A673 (cell line): Measurements from ENCODE around the gene CCDC27. TPM values are rescaled to one million over a fixed set of nuclear protein-coding genes. Genes with fewer than 3 reads are reported as not detected.
"Not testable (repeated sequence)": the region's sequence is repeated elsewhere in the genome, so short reads cannot be mapped to it uniquely, and the experiment has no call there.

Experiments
- BruUV-seq: library from RNA; stranded (reverse); fragments of 400-500 nt; replicated peaks from 2 replicates; lab custom pipeline; 2021; lab: Mats Ljungman, UMichigan
- CTCF ChIA-PET: fragments of 300-600 bp; sonication (Branson Sonifier 250); formaldehyde crosslinking; loops from one replicate; lab custom pipeline; 2022; ENCODE audit warnings: antibody characterized with exemption; lab: Charles Lee
- POLR2A ChIA-PET: fragments of 300-600 bp; sonication (Branson Sonifier 250); formaldehyde crosslinking; loops from one replicate; lab custom pipeline; 2022; ENCODE audit warnings: antibody characterized with exemption; ENCODE audit not compliant: low non-redundant PET; lab: Charles Lee
- DNase-seq: peaks from one replicate; pipeline ENCODE4 v3.0.0-alpha.2; 2015; ENCODE audit warnings: low spot score
- H3K27ac ChIP-seq: fragments of 200-600 bp; sonication (generic); 2 replicates; pipeline ENCODE4 v1.5.1; 2016; ENCODE audit warnings: mixed run types, low read depth, mild to moderate bottlenecking, mixed read lengths, antibody characterized with exemption, low read length; ENCODE audit not compliant: poor library complexity, severe bottlenecking
- H3K27me3 ChIP-seq: fragments of 200-600 bp; sonication (generic); replicated peaks from 2 replicates; pipeline ENCODE4 v1.6.1; 2017; ENCODE audit warnings: mixed run types, low read depth, mild to moderate bottlenecking, mixed read lengths, antibody characterized with exemption, low read length; ENCODE audit not compliant: insufficient read depth, poor library complexity
- H3K36me3 ChIP-seq: fragments of 200-600 bp; sonication (generic); 2 replicates; pipeline ENCODE4 v1.6.1; 2016; ENCODE audit warnings: mixed run types, mild to moderate bottlenecking, mixed read lengths, antibody characterized with exemption, low read length; ENCODE audit not compliant: insufficient read depth, poor library complexity, severe bottlenecking
- H3K4me1 ChIP-seq: fragments of 200-600 bp; sonication (generic); 2 replicates; pipeline ENCODE4 v1.6.1; 2017; ENCODE audit warnings: mixed run types, mild to moderate bottlenecking, mixed read lengths, antibody characterized with exemption, low read length; ENCODE audit not compliant: insufficient read depth, poor library complexity, severe bottlenecking
- H3K4me3 ChIP-seq: fragments of 200-600 bp; sonication (generic); 2 replicates; pipeline ENCODE4 v1.5.1; 2016; ENCODE audit warnings: low read depth, mixed run types, mild to moderate bottlenecking, mixed read lengths, low read length; ENCODE audit not compliant: poor library complexity, severe bottlenecking
- H3K9me3 ChIP-seq: fragments of 200-600 bp; sonication (generic); 2 replicates; pipeline ENCODE4 v1.6.1; 2016; ENCODE audit warnings: mixed run types, low read depth, mild to moderate bottlenecking, mixed read lengths, antibody characterized with exemption, low read length; ENCODE audit not compliant: poor library complexity, severe bottlenecking
- CTCF ChIP-seq: fragments of 300-800, 200-600 bp; sonication (generic); conservative IDR thresholded peaks from 2 replicates; pipeline ENCODE4 v1.5.1; 2017; ENCODE audit warnings: low read depth, mild to moderate bottlenecking, antibody characterized with exemption, low read length, moderate library complexity, mixed read lengths
- EZH2 ChIP-seq: fragments of 200-600 bp; sonication (generic); IDR thresholded peaks from 2 replicates; pipeline ENCODE4 v1.6.1; 2017; ENCODE audit warnings: borderline replicate concordance, low read depth, mild to moderate bottlenecking, mixed read lengths, antibody characterized with exemption, low read length; ENCODE audit not compliant: poor library complexity, severe bottlenecking
- intact Hi-C: fragments of 100-400 bp; cut with micrococcal nuclease; formaldehyde crosslinking; loops from one replicate; pipeline ENCODE4 v1.10.0; 2022; ENCODE audit not compliant: unreplicated experiment
- total RNA-seq: library from RNA; stranded (reverse); gene quantifications from 2 replicates; pipeline ENCODE4 v1.2.3, GENCODE V29; 2021

The CCDC27 gene
- total RNA-seq, 1 experiment from 2014 or later: not detected

GRCh38 chr1:3796215-3797061 is 44.2 kb downstream of the CCDC27 start, which contains the start of gene LRRC47:
TSS of gene LRRC47 (minus strand) at chr1:3796498. CDS start at chr1:3796476, 22 bp downstream.
- CTCF ChIA-PET: no interaction called here

GRCh38 chr1:3799976-3800685 is 47.9 kb downstream of the CCDC27 start:
- BruUV-seq: no TSS peak
- Histone ChIP-seq H3K9me3 (no peaks in the 10 kb centered on the region), H3K4me3 (no peak overlapping the region), H3K4me1 (peaks cover 1% of the 10 kb centered on the region), H3K27me3 (no peaks in the 10 kb centered on the region), H3K27ac (no peak overlapping the region), H3K36me3 (no peaks in the 10 kb centered on the region)
- TF ChIP-seq EZH2 (no peak), CTCF (no peak)
- ChIA-PET POLR2A (no interaction called here), CTCF (no interaction called here)
- DNase-seq: no peak
- intact Hi-C loops: no loop called here

More at GRCh38 chr1:3796215-3797061, 44.2 kb downstream of the CCDC27 start, which contains the start of gene LRRC47:
- DNase-seq: peak; percentile 96
- Histone ChIP-seq H3K9me3 (no peaks in the 10 kb centered on the region), H3K36me3 (peaks cover 3% of the 10 kb centered on the region), H3K27me3 (no peaks in the 10 kb centered on the region), H3K4me3 (peak within 1 kb of the TSS; percentile 88), H3K27ac (peak within 1 kb of the TSS; percentile 78), H3K4me1 (peaks cover 16% of the 10 kb centered on the region)
- POLR2A ChIA-PET: no interaction called here
- intact Hi-C loops: no loop called here
- TSS peak; percentile 95 for BruUV-seq
- TF ChIP-seq EZH2 (no peak), CTCF (no peak)

DNA sequence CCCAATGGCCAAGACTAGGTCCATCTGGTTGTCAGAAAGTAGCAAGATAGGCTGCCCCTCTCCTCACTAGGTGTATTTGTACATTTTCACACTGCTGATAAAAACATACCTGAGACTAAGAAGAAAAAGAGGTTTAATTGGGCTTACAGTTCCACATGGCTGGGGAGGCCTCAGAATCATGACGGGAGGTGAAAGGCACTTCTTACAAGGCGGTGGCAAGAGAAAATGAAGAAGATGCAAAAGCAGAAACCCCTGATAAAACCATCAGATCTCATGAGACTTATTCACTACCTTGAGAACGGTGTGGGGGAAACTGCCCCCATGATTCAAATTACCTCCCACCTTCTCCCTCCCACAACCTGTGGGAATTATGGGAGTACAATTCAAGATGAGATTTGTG is 48.5 kb downstream of the CCDC27 start:
- H3K36me3 ChIP-seq, H3K27ac ChIP-seq, H3K4me3 ChIP-seq, H3K9me3 ChIP-seq, BruUV-seq, POLR2A ChIA-PET, H3K27me3 ChIP-seq, DNase-seq, H3K4me1 ChIP-seq, CTCF ChIA-PET, intact Hi-C loops: not testable (repeated sequence)
